CD14-positive monocyte (primary cell): ENCODE results near the gene SLC25A45. TPM values are rescaled to one million over a fixed set of nuclear protein-coding genes. Genes with fewer than 3 reads are reported as not detected.
A peak's percentile ranks its signal among the peaks of the same experiment; 100 is the strongest.

Experiments used
- DNase-seq, 3 donors: peaks; one replicate each; pipeline ENCODE4 v3.0.0-alpha.2; 2011 to 2022
- H2AFZ ChIP-seq: 2 replicates; pipeline ENCODE4 v1.6.0; 2012; ENCODE audit warnings: mild to moderate bottlenecking, low read depth, low read length, inconsistent platforms; ENCODE audit not compliant: insufficient read depth, poor library complexity, severe bottlenecking
- H3K27ac ChIP-seq, 2 donors: 1 replicate in 1 of 2; 2 replicates in 1 of 2; pipeline ENCODE4 v1.5.1; 2012 to 2013; ENCODE audit warnings: low read length in 2 of 2, control low read depth in 1 of 2, inconsistent platforms in 1 of 2, low read depth in 1 of 2, mild to moderate bottlenecking in 1 of 2
- H3K27me3 ChIP-seq, 2 donors: one replicate each; pipeline versions ENCODE4 v1.6.0 to v1.6.1; 2011 to 2013; ENCODE audit warnings: low read length in 2 of 2; ENCODE audit not compliant: control insufficient read depth in 2 of 2, insufficient read depth in 2 of 2
- H3K36me3 ChIP-seq, 2 donors: replicated peaks in 1 of 2; 1 replicate in 1 of 2; 2 replicates in 1 of 2; pipeline versions ENCODE4 v1.5.1 to v1.6.1; 2012 to 2013; ENCODE audit warnings: low read length in 2 of 2, control low read depth in 1 of 2, inconsistent platforms in 1 of 2, mild to moderate bottlenecking in 1 of 2; ENCODE audit not compliant: insufficient read depth in 2 of 2, control insufficient read depth in 1 of 2
- H3K4me1 ChIP-seq, 2 donors: 1 replicate in 1 of 2; 2 replicates in 1 of 2; pipeline versions ENCODE4 v1.5.1 to v1.6.1; 2012 to 2013; ENCODE audit warnings: low read length in 2 of 2, control low read depth in 1 of 2, inconsistent platforms in 1 of 2, mild to moderate bottlenecking in 1 of 2, moderate library complexity in 1 of 2; ENCODE audit not compliant: insufficient read depth in 2 of 2, control insufficient read depth in 1 of 2
- H3K4me2 ChIP-seq: replicated peaks from 2 replicates; pipeline ENCODE3; 2012; ENCODE audit warnings: low read length, moderate library complexity, mild to moderate bottlenecking; ENCODE audit not compliant: poor library complexity, severe bottlenecking; ENCODE audit errors: extremely low read depth
- H3K4me3 ChIP-seq, 3 experiments: fragments of 200-600 bp in 1 of 3; sonication (generic) in 1 of 3; replicated peaks in 1 of 3; 1 replicate in 2 of 3; 2 replicates in 1 of 3; pipeline ENCODE4 v1.5.1; 2011 to 2013; ENCODE audit warnings: low read length in 3 of 3, mild to moderate bottlenecking in 3 of 3, control low read depth in 2 of 3, low read depth in 2 of 3, inconsistent platforms in 1 of 3, moderate library complexity in 1 of 3
- H3K79me2 ChIP-seq: 2 replicates; pipeline ENCODE4 v1.6.0; 2012; ENCODE audit warnings: mild to moderate bottlenecking, control low read depth, inconsistent platforms, low read length, moderate library complexity; ENCODE audit not compliant: insufficient read depth
- H3K9ac ChIP-seq: 2 replicates; pipeline ENCODE4 v1.6.0; 2017; ENCODE audit warnings: low read length, mild to moderate bottlenecking; ENCODE audit not compliant: insufficient read depth, poor library complexity, severe bottlenecking
- H3K9me3 ChIP-seq, 2 donors: replicated peaks in 1 of 2; 1 replicate in 1 of 2; 2 replicates in 1 of 2; pipeline versions ENCODE4 v1.5.1 to v1.6.1; 2012 to 2013; ENCODE audit warnings: low read length in 2 of 2, control low read depth in 1 of 2; ENCODE audit not compliant: control insufficient read depth in 1 of 2, insufficient read depth in 1 of 2
- H4K20me1 ChIP-seq: 2 replicates; pipeline ENCODE4 v1.6.0; 2012; ENCODE audit warnings: mild to moderate bottlenecking, low read length, control low read depth, moderate library complexity; ENCODE audit not compliant: insufficient read depth
- H3K27ac Mint-ChIP-seq, 7 donors: one replicate each; pipeline ENCODE4 v1.8.0; 2020; ENCODE audit warnings: mild to moderate bottlenecking in 7 of 7, mixed read lengths in 7 of 7, moderate library complexity in 6 of 7, inconsistent platforms in 2 of 7
- H3K27me3 Mint-ChIP-seq, 3 donors: one replicate each; pipeline ENCODE4 v1.8.0; 2021 to 2022; ENCODE audit warnings: low read depth in 3 of 3, mild to moderate bottlenecking in 3 of 3, mixed read lengths in 3 of 3, moderate library complexity in 3 of 3, inconsistent platforms in 1 of 3
- H3K36me3 Mint-ChIP-seq, 2 donors: one replicate each; pipeline ENCODE4 v1.8.0; 2020; ENCODE audit warnings: mixed read lengths in 2 of 2, inconsistent platforms in 1 of 2, mild to moderate bottlenecking in 1 of 2
- H3K4me1 Mint-ChIP-seq: one replicate; pipeline ENCODE4 v1.8.0; 2020; ENCODE audit warnings: mild to moderate bottlenecking, mixed read lengths
- H3K4me3 Mint-ChIP-seq, 2 donors: one replicate each; pipeline ENCODE4 v1.8.0; 2020; ENCODE audit warnings: mild to moderate bottlenecking in 2 of 2, mixed read lengths in 2 of 2, moderate library complexity in 1 of 2
- H3K9me3 Mint-ChIP-seq, 7 donors: one replicate each; pipeline ENCODE4 v1.8.0; 2020 to 2022; ENCODE audit warnings: mixed read lengths in 7 of 7, mild to moderate bottlenecking in 6 of 7, moderate library complexity in 6 of 7, inconsistent platforms in 2 of 7
- WGBS: methylation state at CpG from one replicate; pipeline ENCODE4 v1.1.5; 2013; ENCODE audit warnings: missing lambda C conversion rate; ENCODE audit not compliant: insufficient coverage; 5-methylcytosine and 5-hydroxymethylcytosine counted together
- intact Hi-C, 2 donors: fragments of 100-400 bp; cut with micrococcal nuclease; formaldehyde crosslinking; loops; one replicate each; pipeline versions ENCODE4 v1.15.0 to v1.15.1; 2023
- polyA plus RNA-seq, 3 donors: library from polyadenylated mRNA; depleted of rRNA in 1 of 3; unstranded in 2 of 3; stranded (reverse) in 1 of 3; fragments of 300-500 nt in 2 of 3; fragments of >200 nt in 1 of 3; fragmentation: Illumina TruSeq in 2 of 3; gene quantifications; 1 replicate in 2 of 3; 2 replicates in 1 of 3; pipeline ENCODE4 v1.2.3, GENCODE V29; 2012 to 2021
- TF ChIP-seq, protein P1 (sequence below): fragments of 200-600 bp; IDR thresholded peaks from one replicate; pipeline ENCODE4 v1.8.0; 2022; ENCODE audit warnings: antibody characterized with exemption, mild to moderate bottlenecking

Gene SLC25A45
- polyA plus RNA-seq, 3 donors, result 3.7 to 11.3 (median 4.1) TPM

DNA sequence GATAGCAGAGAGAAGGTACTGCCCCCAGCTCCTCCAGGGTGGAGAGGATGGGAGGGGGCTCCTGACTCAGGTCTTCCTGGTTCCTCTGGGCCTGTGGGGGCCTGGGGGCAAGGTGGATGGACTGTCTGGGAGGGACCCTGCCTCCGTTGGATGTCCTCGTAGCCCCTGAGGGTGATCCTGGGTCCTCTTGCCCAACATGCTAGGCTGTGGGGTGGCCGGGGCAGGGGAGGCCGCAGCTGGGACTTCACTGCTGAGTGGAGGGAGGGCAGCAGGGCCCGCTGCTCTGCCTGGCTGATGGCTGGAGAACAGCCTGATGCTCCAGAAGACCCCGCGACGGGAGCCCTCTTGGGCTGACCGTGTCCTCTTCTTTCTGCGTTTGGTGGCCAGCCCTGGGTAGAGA is 17.4 kb upstream of the SLC25A45 start:
- Histone ChIP-seq H3K4me1 (peaks cover 21 to 24% of the 10 kb centered on the region in 2 donors), H3K9ac (no peak overlapping the region), H3K27me3 (no peaks in the 10 kb centered on the region), H2AFZ (no peak overlapping the region), H3K36me3 (peaks cover 58 to 81% of the 10 kb centered on the region in 2 donors), H3K27ac (no peak overlapping the region), H3K4me2 (no peak overlapping the region), H3K9me3 (no peaks in the 10 kb centered on the region), H3K4me3 (no peak overlapping the region), H4K20me1 (peaks cover 56% of the 10 kb centered on the region), H3K79me2 (no peaks in the 10 kb centered on the region)
- intact Hi-C loops, result loop anchor here in 1 of 2 donors (5.0 kb wide), 1 partner anchor 33 kb away; no protein-coding TSS in a partner anchor
- H3K36me3 Mint-ChIP-seq, result peaks cover 62 to 85% of the 10 kb centered on the region in 2 donors
- DNase-seq, result no peak
- peaks cover 0 to 3% (median 0%) of the 10 kb centered on the region in 3 donors for H3K27me3 Mint-ChIP-seq
- TF ChIP-seq, protein P1, sequence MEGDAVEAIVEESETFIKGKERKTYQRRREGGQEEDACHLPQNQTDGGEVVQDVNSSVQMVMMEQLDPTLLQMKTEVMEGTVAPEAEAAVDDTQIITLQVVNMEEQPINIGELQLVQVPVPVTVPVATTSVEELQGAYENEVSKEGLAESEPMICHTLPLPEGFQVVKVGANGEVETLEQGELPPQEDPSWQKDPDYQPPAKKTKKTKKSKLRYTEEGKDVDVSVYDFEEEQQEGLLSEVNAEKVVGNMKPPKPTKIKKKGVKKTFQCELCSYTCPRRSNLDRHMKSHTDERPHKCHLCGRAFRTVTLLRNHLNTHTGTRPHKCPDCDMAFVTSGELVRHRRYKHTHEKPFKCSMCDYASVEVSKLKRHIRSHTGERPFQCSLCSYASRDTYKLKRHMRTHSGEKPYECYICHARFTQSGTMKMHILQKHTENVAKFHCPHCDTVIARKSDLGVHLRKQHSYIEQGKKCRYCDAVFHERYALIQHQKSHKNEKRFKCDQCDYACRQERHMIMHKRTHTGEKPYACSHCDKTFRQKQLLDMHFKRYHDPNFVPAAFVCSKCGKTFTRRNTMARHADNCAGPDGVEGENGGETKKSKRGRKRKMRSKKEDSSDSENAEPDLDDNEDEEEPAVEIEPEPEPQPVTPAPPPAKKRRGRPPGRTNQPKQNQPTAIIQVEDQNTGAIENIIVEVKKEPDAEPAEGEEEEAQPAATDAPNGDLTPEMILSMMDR, result no peak
- peaks cover 19% of the 10 kb centered on the region for H3K4me1 Mint-ChIP-seq
- H3K27ac Mint-ChIP-seq, result no peak overlapping the region
- peaks cover 0 to 1% (median 0%) of the 10 kb centered on the region in 7 donors for H3K9me3 Mint-ChIP-seq
- WGBS, result 94% methylated on average over 8 of the region's 10 CpGs
- no peak overlapping the region for H3K4me3 Mint-ChIP-seq

DNA sequence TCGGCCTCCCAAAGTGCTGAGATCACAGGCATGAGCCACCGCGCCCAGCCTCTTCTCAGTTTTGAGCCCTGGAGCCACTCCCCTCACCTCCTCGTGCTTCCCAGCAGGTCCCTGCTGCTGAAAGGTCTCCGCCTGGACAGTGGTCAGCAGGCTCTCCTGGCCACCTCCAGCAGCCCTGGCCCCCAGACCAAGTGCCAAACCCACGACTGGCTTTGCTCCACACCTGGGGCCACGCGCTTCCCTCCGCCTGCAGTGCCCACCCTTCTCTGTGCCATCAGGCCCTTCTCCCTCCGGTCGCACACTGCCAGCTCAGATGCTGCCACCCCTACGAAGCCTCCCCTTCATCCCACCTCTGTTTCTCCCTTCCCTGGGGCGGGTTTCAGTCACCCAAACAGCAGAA is 16.8 kb upstream of the SLC25A45 start:
- Mint-ChIP-seq H3K36me3 (peaks cover 58 to 85% of the 10 kb centered on the region in 2 donors), H3K4me3 (no peak overlapping the region), H3K27ac (peak overlapping the region in 2 of 7 donors; percentile 46), H3K27me3 (peaks cover 0 to 3% (median 0%) of the 10 kb centered on the region in 3 donors), H3K9me3 (peaks cover 0 to 1% (median 0%) of the 10 kb centered on the region in 7 donors), H3K4me1 (peaks cover 15% of the 10 kb centered on the region)
- Histone ChIP-seq H2AFZ (no peak overlapping the region), H3K4me1 (peaks cover 16 to 19% of the 10 kb centered on the region in 2 donors), H4K20me1 (peaks cover 53% of the 10 kb centered on the region), H3K27ac (no peak overlapping the region), H3K27me3 (no peaks in the 10 kb centered on the region), H3K4me2 (no peak overlapping the region), H3K9ac (no peak overlapping the region), H3K36me3 (peaks cover 61 to 81% of the 10 kb centered on the region in 2 donors), H3K9me3 (no peaks in the 10 kb centered on the region), H3K4me3 (no peak overlapping the region), H3K79me2 (no peaks in the 10 kb centered on the region)
- intact Hi-C loops, result no loop called here
- DNase-seq, result no peak
- 94% methylated on average over 13 of the region's 13 CpGs for WGBS
- TF ChIP-seq, protein P1, result no peak
